HepG2 (cell line): Measurements from ENCODE around the gene RPRD1A. TPM values are rescaled to one million over a fixed set of nuclear protein-coding genes. Genes with fewer than 3 reads are reported as not detected.

ENCODE experiments used
- FOXK1 ChIP-seq: sonication (generic); formaldehyde crosslinking; IDR thresholded peaks from 2 replicates; pipeline ENCODE4 v1.4.0; 2020; ENCODE audit warnings: low read depth, missing genetic modification reagents, borderline replicate concordance
- HCFC1 ChIP-seq: fragments of 150-350 bp; IDR thresholded peaks from 2 replicates; pipeline ENCODE4 v1.6.1; 2014; ENCODE audit warnings: low read depth, low read length
- IKZF4 ChIP-seq: sonication (generic); formaldehyde crosslinking; IDR thresholded peaks from 2 replicates; pipeline ENCODE4 v1.5.1; 2020; ENCODE audit warnings: borderline replicate concordance, mild to moderate bottlenecking, low read depth, missing genetic modification reagents; ENCODE audit errors: not compliant biosample characterization
- JUND ChIP-seq: sonication (generic); formaldehyde crosslinking; IDR thresholded peaks from 2 replicates; pipeline ENCODE4 v1.8.0; 2022; ENCODE audit warnings: mild to moderate bottlenecking, missing genetic modification reagents
- KLF9 ChIP-seq: IDR thresholded peaks from 2 replicates; pipeline ENCODE4 v1.6.1; 2016; ENCODE audit warnings: low read depth
- MBNL3 ChIP-seq: fragments of 250-450 bp; sonication (Bioruptor Pico); conservative IDR thresholded peaks from 2 replicates; pipeline ENCODE4 v1.8.0; 2022; ENCODE audit warnings: mild to moderate bottlenecking, inconsistent platforms
- MED8 ChIP-seq: sonication (generic); formaldehyde crosslinking; IDR thresholded peaks from 2 replicates; pipeline ENCODE4 v1.8.1; 2023; ENCODE audit warnings: mild to moderate bottlenecking, missing genetic modification reagents; ENCODE audit not compliant: insufficient replicate concordance
- MIER2 ChIP-seq: IDR thresholded peaks from 2 replicates; pipeline ENCODE4 v1.6.1; 2016; ENCODE audit warnings: missing biosample characterization, missing genetic modification reagents
- MIER3 ChIP-seq: IDR thresholded peaks from 2 replicates; pipeline ENCODE4 v1.6.1; 2016; ENCODE audit warnings: missing compliant biosample characterization, borderline replicate concordance
- MLXIP ChIP-seq: sonication (generic); formaldehyde crosslinking; IDR thresholded peaks from 2 replicates; pipeline ENCODE4 v1.9.0; 2021; ENCODE audit warnings: missing genetic modification reagents, borderline replicate concordance
- MXD4 ChIP-seq: IDR thresholded peaks from 2 replicates; pipeline ENCODE4 v1.6.1; 2016; ENCODE audit warnings: mild to moderate bottlenecking, missing biosample characterization, missing genetic modification reagents
- NRL ChIP-seq: sonication (generic); formaldehyde crosslinking; IDR thresholded peaks from 2 replicates; pipeline ENCODE4 v1.5.0; 2020; ENCODE audit warnings: missing genetic modification reagents, mild to moderate bottlenecking, moderate library complexity, borderline replicate concordance
- PITX1 ChIP-seq: sonication (generic); formaldehyde crosslinking; IDR thresholded peaks from 2 replicates; pipeline ENCODE4 v1.5.1; 2020; ENCODE audit warnings: mild to moderate bottlenecking, missing genetic modification reagents
- RFX1 ChIP-seq: fragments of 450-650 bp; IDR thresholded peaks from 2 replicates; pipeline ENCODE4 v1.6.1; 2017
- SATB2 ChIP-seq: sonication (generic); formaldehyde crosslinking; IDR thresholded peaks from 2 replicates; pipeline ENCODE4 v1.5.0; 2020; ENCODE audit warnings: missing genetic modification reagents
- SKI ChIP-seq: fragments of 450-650 bp; IDR thresholded peaks from one replicate; pipeline ENCODE4 v1.6.1; 2018; ENCODE audit warnings: mild to moderate bottlenecking; ENCODE audit not compliant: partially characterized antibody
- TARDBP ChIP-seq: sonication (generic); formaldehyde crosslinking; IDR thresholded peaks from 2 replicates; pipeline ENCODE4 v1.8.0; 2022; ENCODE audit warnings: mild to moderate bottlenecking, missing genetic modification reagents
- TBL1XR1 ChIP-seq: fragments of 150-350 bp; IDR thresholded peaks from 2 replicates; pipeline ENCODE4 v1.6.1; 2014; ENCODE audit warnings: borderline replicate concordance, low read length; ENCODE audit not compliant: partially characterized antibody
- TSC22D2 ChIP-seq: sonication (generic); formaldehyde crosslinking; IDR thresholded peaks from 2 replicates; pipeline ENCODE4 v1.5.1; 2020; ENCODE audit warnings: missing genetic modification reagents, mild to moderate bottlenecking, borderline replicate concordance
- ZMYM2 ChIP-seq: sonication (generic); formaldehyde crosslinking; IDR thresholded peaks from 2 replicates; pipeline ENCODE4 v1.8.0; 2022; ENCODE audit warnings: mild to moderate bottlenecking, missing genetic modification reagents
- ZNF12 ChIP-seq: sonication (generic); formaldehyde crosslinking; IDR thresholded peaks from 2 replicates; pipeline ENCODE4 v1.5.0; 2020; ENCODE audit warnings: missing genetic modification reagents
- ZNF225 ChIP-seq: sonication (generic); formaldehyde crosslinking; IDR thresholded peaks from 2 replicates; pipeline ENCODE4 v1.4.0; 2020; ENCODE audit warnings: mild to moderate bottlenecking, missing genetic modification reagents
- ZNF263 ChIP-seq: sonication (generic); formaldehyde crosslinking; IDR thresholded peaks from 2 replicates; pipeline ENCODE4 v1.4.0; 2020; ENCODE audit warnings: missing genetic modification reagents
- ZNF326 ChIP-seq: sonication (generic); formaldehyde crosslinking; IDR thresholded peaks from 2 replicates; pipeline ENCODE4 v1.4.0; 2020; ENCODE audit warnings: missing genetic modification reagents, borderline replicate concordance
- ZNF430 ChIP-seq: sonication (generic); formaldehyde crosslinking; IDR thresholded peaks from 2 replicates; pipeline ENCODE4 v1.9.0; 2021; ENCODE audit warnings: mild to moderate bottlenecking, missing genetic modification reagents
- ZNF512 ChIP-seq: sonication (generic); formaldehyde crosslinking; IDR thresholded peaks from 2 replicates; pipeline ENCODE4 v1.4.0; 2020; ENCODE audit warnings: mild to moderate bottlenecking, missing genetic modification reagents
- ZNF749 ChIP-seq: sonication (generic); formaldehyde crosslinking; IDR thresholded peaks from 2 replicates; pipeline ENCODE4 v1.8.0; 2022; ENCODE audit warnings: mild to moderate bottlenecking, missing genetic modification reagents, moderate library complexity, borderline replicate concordance
- polyA plus RNA-seq, 8 experiments: library from polyadenylated mRNA; depleted of rRNA in 3 of 8; stranded (reverse) in 7 of 8; unstranded in 1 of 8; fragments of >200 nt; fragmentation: Illumina TruSeq in 4 of 8; extraction: Trizol in 4 of 8; gene quantifications; 2 replicates each; pipeline versions ENCODE4 v1.2.1 to v1.2.3, GENCODE V29; 2011 to 2016; ENCODE audit warnings: low read depth in 4 of 8, missing spikeins in 1 of 8, mixed read lengths in 1 of 8; ENCODE audit not compliant: insufficient read depth in 1 of 8
- total RNA-seq, 5 experiments: library from RNA; depleted of rRNA; stranded (reverse); fragments of >200 nt; fragmentation: Illumina TruSeq; extraction: Trizol; gene quantifications; 2 replicates each; pipeline ENCODE4 v1.2.3, GENCODE V29; 2016; ENCODE audit warnings: low read depth in 1 of 5

Gene RPRD1A
- total and polyA plus RNA-seq, 2 of the 13 experiments (the other 11 are each of a cell fraction or from before 2014, with no cell fraction given) = 42.5 to 78.2 TPM

DNA sequence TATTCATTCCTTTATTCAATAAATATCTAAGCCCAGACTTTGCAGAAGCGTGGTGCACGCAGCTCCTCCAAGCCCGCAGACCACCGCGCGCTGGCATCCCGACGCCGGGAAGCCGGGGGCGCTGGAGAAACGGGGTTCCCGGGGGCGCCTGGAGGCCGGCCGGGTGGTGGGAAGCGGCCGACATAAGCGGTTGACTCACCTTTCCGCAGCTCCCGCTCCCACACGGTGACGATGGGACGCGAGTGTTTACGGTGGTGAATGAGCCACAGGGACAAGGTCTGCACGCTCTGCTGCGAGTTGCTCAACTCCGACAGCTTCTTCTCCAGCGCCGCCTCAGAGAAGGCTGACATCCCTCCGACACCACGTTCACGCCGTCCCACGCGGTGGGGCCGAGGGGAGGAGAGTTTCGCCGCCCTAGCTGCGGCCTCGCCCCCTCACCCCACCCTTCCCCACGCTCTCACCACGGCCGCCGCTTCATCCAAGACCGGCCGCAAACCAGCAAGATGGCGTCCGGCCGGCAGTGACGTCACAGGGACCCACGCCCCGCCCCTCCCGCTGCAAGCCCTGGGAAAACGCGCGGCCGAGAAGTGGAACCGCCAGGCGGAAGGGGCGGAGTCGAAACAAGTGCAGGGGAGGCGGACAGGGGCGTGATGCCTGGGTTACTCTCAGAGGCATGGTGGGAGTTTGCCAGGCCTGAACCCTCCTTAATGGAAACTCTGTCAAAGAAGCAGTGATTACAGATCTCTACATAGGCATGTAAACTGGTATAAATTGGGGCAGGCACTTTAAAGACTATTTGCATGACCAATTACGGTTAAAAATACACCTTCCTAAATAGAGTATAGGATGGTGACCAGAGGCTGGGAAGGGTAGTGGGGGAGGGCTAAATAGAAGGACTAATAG, at the start of gene RPRD1A (continued):
- TF ChIP-seq ZNF749 (CRISPR knock-in tag) (no peak; the same call in 1 of the 2 replicates), TBL1XR1 (no peak), FOXK1 (CRISPR knock-in tag) (0 out of 2 replicates have a peak, but pooled peaks have one; percentile 46), MED8 (CRISPR knock-in tag) (no peak), MIER2 (no peak), MIER3 (peak; percentile 74; the same call in 1 of the 2 replicates), PITX1 (CRISPR knock-in tag) (no peak), MLXIP (no peak), ZNF263 (CRISPR knock-in tag) (0 out of 2 replicates have a peak, but pooled peaks have one; percentile 47), TSC22D2 (CRISPR knock-in tag) (no peak; the same call in 1 of the 2 replicates), ZNF326 (CRISPR knock-in tag) (no peak), ZNF512 (no peak), ZNF225 (0 out of 2 replicates have a peak, but pooled peaks have one; percentile 39), RFX1 (no peak), KLF9 (CRISPR knock-in tag) (peak; percentile 74; the same call in 1 of the 2 replicates), TARDBP (CRISPR knock-in tag) (peak; percentile 59; the same call in 1 of the 2 replicates), ZNF430 (CRISPR knock-in tag) (peak; percentile 58; the same call in 1 of the 2 replicates), JUND (CRISPR knock-in tag) (peak; percentile 65), SATB2 (CRISPR knock-in tag) (no peak; the same call in 1 of the 2 replicates), SKI (peak; percentile 33), IKZF4 (CRISPR knock-in tag) (peak; percentile 50), NRL (CRISPR knock-in tag) (peak; percentile 82; the same call in 1 of the 2 replicates), MBNL3 (no peak), HCFC1 (peak; percentile 36; the same call in 1 of the 2 replicates), ZNF12 (CRISPR knock-in tag) (no peak), MXD4 (CRISPR knock-in tag) (peak; percentile 63), ZMYM2 (CRISPR knock-in tag) (peak; percentile 55; the same call in 1 of the 2 replicates)
